GM12878 (cell line): ENCODE measurements around the gene ADAM15. TPM values are rescaled to one million over a fixed set of nuclear protein-coding genes. Genes with fewer than 3 reads are reported as not detected.

Experiments
- CREM ChIP-seq: IDR thresholded peaks from 2 replicates; pipeline ENCODE4 v1.6.1; 2014; ENCODE audit warnings: antibody characterized with exemption, low read depth
- IKZF1 ChIP-seq: fragments of 450-650 bp; conservative IDR thresholded peaks from 2 replicates; pipeline ENCODE4 v1.6.1; 2017; ENCODE audit warnings: antibody characterized with exemption, mild to moderate bottlenecking
- polyA plus RNA-seq, 11 experiments: library from polyadenylated mRNA; depleted of rRNA in 4 of 11; unstranded in 6 of 11; stranded (reverse) in 5 of 11; fragments of >200 nt; fragmentation: Nextera tagmentation in 4 of 11; fragmentation: Illumina TruSeq in 1 of 11; extraction: Ambion mirVana in 4 of 11; extraction: Trizol in 1 of 11; gene quantifications; 1 replicate in 1 of 11; 2 replicates in 10 of 11; pipeline versions ENCODE4 v1.2.1 to v1.2.3, GENCODE V29; 2011 to 2016; ENCODE audit warnings: inconsistent platforms in 2 of 11, missing spikeins in 2 of 11, low read depth in 1 of 11
- total RNA-seq, 4 experiments: library from RNA; depleted of rRNA in 3 of 4; stranded (reverse); fragments of >200 nt in 3 of 4; fragmentation: Illumina TruSeq in 1 of 4; extraction: Trizol in 1 of 4; gene quantifications; 2 replicates each; pipeline versions ENCODE4 v1.2.1 to v1.2.3, GENCODE V29; 2013 to 2021
- TF ChIP-seq, protein P1 (sequence below): IDR thresholded peaks from 2 replicates; pipeline ENCODE4 v1.6.1; 2012; ENCODE audit warnings: mild to moderate bottlenecking, low read depth, low read length
- TF ChIP-seq, protein P2 (sequence below): IDR thresholded peaks from 2 replicates; pipeline ENCODE4 v1.6.1; 2012; ENCODE audit warnings: improper control_type of control experiment, low read depth, low read length; ENCODE audit not compliant: insufficient replicate concordance
- TF ChIP-seq, protein P3 (sequence below): fragments of 450-650 bp; IDR thresholded peaks from 2 replicates; pipeline ENCODE4 v1.6.1; 2016; ENCODE audit warnings: mild to moderate bottlenecking, moderate library complexity, borderline replicate concordance

ADAM15 gene
- total and polyA plus RNA-seq, 10 of the 15 experiments (the other 5 are each of a cell fraction or from before 2014, with no cell fraction given) = 0.29 to 38.8 (median 14.7) TPM

DNA sequence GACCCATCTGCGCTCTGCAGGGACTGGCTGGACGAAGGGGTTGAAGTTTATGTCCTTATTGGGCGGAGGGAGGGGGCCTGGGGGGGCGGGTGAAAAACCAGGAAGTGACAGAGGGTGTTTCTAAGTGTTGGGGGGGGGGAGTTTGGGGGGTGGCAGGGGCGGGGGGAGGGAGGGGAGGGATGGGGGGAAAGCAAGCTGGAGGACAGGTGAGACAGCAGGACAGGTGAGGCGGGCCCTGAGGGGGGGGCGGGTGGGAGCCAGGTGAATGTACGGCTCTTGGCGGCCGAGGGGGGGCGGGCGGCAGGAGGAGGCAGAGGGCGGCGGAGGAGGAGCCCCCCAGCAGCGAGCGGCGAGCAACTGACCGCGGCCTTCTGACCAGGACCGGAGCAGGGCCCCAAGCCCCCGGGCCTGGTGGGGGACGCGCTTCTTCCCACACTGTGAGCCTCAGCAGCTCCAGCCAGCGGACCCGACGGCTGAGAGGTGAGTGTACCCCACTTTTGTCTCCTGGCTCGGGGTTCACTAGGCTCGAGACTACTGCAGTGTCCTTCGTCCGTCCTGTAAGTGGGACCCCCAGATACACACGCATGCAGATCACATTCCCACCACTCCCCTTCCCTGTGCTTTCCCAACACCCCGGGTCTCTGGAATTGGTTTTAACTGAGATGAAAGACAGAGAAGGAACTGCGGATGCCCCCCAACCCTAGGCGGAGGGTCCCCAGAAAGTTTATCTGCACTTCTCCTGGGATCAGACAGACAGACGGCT is 48.5 kb upstream of the ADAM15 start, which contains the start of gene ZBTB7B (continued):
- TF ChIP-seq, protein P1, sequence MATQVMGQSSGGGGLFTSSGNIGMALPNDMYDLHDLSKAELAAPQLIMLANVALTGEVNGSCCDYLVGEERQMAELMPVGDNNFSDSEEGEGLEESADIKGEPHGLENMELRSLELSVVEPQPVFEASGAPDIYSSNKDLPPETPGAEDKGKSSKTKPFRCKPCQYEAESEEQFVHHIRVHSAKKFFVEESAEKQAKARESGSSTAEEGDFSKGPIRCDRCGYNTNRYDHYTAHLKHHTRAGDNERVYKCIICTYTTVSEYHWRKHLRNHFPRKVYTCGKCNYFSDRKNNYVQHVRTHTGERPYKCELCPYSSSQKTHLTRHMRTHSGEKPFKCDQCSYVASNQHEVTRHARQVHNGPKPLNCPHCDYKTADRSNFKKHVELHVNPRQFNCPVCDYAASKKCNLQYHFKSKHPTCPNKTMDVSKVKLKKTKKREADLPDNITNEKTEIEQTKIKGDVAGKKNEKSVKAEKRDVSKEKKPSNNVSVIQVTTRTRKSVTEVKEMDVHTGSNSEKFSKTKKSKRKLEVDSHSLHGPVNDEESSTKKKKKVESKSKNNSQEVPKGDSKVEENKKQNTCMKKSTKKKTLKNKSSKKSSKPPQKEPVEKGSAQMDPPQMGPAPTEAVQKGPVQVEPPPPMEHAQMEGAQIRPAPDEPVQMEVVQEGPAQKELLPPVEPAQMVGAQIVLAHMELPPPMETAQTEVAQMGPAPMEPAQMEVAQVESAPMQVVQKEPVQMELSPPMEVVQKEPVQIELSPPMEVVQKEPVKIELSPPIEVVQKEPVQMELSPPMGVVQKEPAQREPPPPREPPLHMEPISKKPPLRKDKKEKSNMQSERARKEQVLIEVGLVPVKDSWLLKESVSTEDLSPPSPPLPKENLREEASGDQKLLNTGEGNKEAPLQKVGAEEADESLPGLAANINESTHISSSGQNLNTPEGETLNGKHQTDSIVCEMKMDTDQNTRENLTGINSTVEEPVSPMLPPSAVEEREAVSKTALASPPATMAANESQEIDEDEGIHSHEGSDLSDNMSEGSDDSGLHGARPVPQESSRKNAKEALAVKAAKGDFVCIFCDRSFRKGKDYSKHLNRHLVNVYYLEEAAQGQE = no peak
- TF ChIP-seq, protein P2, sequence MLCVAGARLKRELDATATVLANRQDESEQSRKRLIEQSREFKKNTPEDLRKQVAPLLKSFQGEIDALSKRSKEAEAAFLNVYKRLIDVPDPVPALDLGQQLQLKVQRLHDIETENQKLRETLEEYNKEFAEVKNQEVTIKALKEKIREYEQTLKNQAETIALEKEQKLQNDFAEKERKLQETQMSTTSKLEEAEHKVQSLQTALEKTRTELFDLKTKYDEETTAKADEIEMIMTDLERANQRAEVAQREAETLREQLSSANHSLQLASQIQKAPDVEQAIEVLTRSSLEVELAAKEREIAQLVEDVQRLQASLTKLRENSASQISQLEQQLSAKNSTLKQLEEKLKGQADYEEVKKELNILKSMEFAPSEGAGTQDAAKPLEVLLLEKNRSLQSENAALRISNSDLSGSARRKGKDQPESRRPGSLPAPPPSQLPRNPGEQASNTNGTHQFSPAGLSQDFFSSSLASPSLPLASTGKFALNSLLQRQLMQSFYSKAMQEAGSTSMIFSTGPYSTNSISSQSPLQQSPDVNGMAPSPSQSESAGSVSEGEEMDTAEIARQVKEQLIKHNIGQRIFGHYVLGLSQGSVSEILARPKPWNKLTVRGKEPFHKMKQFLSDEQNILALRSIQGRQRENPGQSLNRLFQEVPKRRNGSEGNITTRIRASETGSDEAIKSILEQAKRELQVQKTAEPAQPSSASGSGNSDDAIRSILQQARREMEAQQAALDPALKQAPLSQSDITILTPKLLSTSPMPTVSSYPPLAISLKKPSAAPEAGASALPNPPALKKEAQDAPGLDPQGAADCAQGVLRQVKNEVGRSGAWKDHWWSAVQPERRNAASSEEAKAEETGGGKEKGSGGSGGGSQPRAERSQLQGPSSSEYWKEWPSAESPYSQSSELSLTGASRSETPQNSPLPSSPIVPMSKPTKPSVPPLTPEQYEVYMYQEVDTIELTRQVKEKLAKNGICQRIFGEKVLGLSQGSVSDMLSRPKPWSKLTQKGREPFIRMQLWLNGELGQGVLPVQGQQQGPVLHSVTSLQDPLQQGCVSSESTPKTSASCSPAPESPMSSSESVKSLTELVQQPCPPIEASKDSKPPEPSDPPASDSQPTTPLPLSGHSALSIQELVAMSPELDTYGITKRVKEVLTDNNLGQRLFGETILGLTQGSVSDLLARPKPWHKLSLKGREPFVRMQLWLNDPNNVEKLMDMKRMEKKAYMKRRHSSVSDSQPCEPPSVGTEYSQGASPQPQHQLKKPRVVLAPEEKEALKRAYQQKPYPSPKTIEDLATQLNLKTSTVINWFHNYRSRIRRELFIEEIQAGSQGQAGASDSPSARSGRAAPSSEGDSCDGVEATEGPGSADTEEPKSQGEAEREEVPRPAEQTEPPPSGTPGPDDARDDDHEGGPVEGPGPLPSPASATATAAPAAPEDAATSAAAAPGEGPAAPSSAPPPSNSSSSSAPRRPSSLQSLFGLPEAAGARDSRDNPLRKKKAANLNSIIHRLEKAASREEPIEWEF = no peak
- TF ChIP-seq, protein P3, sequence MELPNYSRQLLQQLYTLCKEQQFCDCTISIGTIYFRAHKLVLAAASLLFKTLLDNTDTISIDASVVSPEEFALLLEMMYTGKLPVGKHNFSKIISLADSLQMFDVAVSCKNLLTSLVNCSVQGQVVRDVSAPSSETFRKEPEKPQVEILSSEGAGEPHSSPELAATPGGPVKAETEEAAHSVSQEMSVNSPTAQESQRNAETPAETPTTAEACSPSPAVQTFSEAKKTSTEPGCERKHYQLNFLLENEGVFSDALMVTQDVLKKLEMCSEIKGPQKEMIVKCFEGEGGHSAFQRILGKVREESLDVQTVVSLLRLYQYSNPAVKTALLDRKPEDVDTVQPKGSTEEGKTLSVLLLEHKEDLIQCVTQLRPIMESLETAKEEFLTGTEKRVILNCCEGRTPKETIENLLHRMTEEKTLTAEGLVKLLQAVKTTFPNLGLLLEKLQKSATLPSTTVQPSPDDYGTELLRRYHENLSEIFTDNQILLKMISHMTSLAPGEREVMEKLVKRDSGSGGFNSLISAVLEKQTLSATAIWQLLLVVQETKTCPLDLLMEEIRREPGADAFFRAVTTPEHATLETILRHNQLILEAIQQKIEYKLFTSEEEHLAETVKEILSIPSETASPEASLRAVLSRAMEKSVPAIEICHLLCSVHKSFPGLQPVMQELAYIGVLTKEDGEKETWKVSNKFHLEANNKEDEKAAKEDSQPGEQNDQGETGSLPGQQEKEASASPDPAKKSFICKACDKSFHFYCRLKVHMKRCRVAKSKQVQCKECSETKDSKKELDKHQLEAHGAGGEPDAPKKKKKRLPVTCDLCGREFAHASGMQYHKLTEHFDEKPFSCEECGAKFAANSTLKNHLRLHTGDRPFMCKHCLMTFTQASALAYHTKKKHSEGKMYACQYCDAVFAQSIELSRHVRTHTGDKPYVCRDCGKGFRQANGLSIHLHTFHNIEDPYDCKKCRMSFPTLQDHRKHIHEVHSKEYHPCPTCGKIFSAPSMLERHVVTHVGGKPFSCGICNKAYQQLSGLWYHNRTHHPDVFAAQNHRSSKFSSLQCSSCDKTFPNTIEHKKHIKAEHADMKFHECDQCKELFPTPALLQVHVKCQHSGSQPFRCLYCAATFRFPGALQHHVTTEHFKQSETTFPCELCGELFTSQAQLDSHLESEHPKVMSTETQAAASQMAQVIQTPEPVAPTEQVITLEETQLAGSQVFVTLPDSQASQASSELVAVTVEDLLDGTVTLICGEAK = no peak
- TF ChIP-seq IKZF1 = peak; percentile 46
- TF ChIP-seq CREM = no peak
